ENCODE measurements around the gene ENHO. TPM values are rescaled to one million over a fixed set of nuclear protein-coding genes. Genes with fewer than 3 reads are reported as not detected.
"Not testable (repeated sequence)": the region's sequence is repeated elsewhere in the genome, so short reads cannot be mapped to it uniquely, and the experiment has no call there.

ENHO gene
- total RNA-seq, 1 experiment from 2014 or later, result 10.4 TPM

DNA sequence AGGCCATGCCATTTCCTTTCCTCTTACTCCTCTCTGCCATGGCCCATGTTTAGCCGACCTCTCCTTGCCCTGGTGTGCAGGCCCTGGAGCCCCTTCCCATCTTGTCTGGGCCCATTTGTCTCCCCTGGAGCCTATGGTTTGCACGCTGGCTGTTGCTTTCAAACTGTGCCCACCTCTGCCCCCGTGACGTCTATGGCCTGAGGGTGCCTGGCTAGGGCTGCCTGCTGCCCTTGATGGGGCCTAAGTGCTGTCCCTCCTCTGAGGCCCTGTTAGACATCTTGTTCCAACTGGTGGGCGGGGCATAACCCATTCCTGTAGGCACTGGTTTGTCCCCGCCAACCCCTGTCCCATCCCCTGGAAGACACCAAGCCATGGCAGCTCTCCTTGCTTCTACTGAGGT lies 22.7 kb upstream of the ENHO start:
- no peak for DNase-seq (ENCODE audit: low spot score)

GRCh38 chr9:34544035-34544434 lies 21.2 kb upstream of the ENHO start:
- in situ Hi-C loops (cut with HindIII; ENCODE audit: low sequenced_read_pairs), result no loop called here
- DNase-seq (ENCODE audit: low spot score), result no peak

More for the DNA sequence above, 22.7 kb upstream of the ENHO start:
- in situ Hi-C loops (cut with HindIII; ENCODE audit: low sequenced_read_pairs), result no loop called here

GRCh38 chr9:34541540-34541939 lies 18.8 kb upstream of the ENHO start:
- DNase-seq (ENCODE audit: low spot score), result no peak
- in situ Hi-C loops (cut with HindIII; ENCODE audit: low sequenced_read_pairs), result no loop called here

DNA sequence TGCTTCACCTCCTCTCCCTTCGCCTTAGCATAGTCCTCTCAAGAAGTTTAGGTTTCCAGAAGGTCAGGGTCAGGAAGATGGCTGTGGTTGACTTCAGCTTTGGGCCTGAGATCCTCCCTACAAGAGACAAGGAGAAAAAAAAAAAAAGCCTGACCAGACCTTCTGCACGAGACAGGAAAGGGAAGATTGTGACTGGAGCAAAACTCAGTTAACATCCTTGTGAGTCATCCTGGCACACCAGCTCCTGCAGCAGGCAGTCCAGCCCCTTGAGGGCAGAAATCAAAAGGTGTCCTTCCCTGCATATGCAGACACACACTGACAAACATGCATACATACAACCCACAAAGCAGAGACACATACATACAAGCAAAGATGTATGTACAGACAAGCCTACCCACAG lies 18.0 kb upstream of the ENHO start:
- DNase-seq (ENCODE audit: low spot score), result no peak
- in situ Hi-C loops (cut with HindIII; ENCODE audit: low sequenced_read_pairs), result no loop called here

- in situ Hi-C loops (cut with HindIII; ENCODE audit: low sequenced_read_pairs), result no loop called here
- no peak for DNase-seq (ENCODE audit: low spot score)
Measured at GRCh38 chr9:34536685-34537084, 13.9 kb upstream of the ENHO start.

- DNase-seq (ENCODE audit: low spot score); in situ Hi-C loops (cut with HindIII; ENCODE audit: low sequenced_read_pairs): not testable (repeated sequence)
Measured at GRCh38 chr9:34532041-34532440, 9.3 kb upstream of the ENHO start.

DNA sequence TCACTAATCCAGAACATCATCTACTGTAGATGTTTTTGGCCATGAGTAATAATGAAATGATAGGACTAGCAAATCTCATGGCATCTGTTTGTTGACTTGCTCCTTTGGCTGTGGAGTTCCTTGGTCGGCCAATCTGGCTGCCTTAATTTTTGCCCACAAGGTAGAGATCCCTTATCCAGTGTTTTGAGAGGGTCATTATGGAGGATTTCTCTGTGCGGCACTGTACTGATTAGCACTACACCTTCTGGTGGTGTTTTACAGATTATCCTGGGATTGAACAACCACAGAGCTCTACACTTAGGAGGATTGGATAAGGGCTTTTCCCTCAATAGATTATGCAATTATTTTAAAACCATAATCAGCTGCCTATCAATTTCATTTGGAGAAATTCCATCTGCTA lies 3.2 kb upstream of the ENHO start:
- in situ Hi-C loops (cut with HindIII; ENCODE audit: low sequenced_read_pairs), result no loop called here
- DNase-seq (ENCODE audit: low spot score), result no peak

- in situ Hi-C loops (cut with HindIII; ENCODE audit: low sequenced_read_pairs), result no loop called here
- DNase-seq (ENCODE audit: low spot score), result no peak
Measured at GRCh38 chr9:34524349-34524748, 1.6 kb upstream of the ENHO start.

DNA sequence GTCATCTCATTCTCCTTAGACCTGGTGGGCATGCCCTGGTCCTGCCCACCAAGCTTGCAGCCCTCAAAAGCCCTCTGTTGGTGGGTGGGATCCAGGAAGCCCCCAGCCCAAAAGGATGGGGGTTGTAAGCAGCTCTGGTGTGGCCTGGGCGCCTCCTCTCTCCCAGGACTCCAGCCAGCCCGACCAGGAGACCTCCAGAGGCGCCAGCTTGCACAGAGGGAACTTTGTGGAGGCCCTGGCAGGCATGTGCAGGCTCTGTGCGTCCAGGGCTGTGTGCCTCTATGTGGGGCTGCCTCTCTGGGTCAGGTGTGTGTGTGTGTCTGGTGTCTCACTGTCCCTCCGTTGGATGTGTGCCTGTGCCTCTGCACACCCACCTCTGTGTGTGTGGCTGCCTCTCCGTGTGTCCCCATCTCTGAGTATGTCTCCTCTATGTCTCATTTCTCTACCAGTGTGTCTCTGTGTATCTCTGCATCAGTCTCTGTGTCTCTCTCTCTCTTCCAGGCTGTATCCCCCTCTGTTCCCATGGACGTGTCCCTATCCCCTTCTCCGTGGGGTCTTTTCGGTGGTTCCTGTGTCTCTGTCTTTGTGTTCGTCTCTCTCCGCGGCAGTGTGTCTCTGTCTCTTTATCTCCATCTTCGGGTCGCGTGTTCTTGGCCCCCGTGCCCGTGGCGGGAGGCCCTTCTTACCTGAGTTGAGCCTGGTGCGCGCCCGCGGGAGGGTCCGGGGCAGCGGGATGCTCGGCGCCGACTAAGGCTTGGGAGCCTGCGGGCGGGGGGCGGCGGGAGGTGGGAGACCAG lies 501 bp downstream of the ENHO start:
- in situ Hi-C loops (cut with HindIII; ENCODE audit: low sequenced_read_pairs), result no loop called here
- DNase-seq (ENCODE audit: low spot score), result peak; percentile 46

GRCh38 chr9:34521406-34522045 lies 1.3 kb downstream of the ENHO start:
- no peak for DNase-seq (ENCODE audit: low spot score)
- in situ Hi-C loops (cut with HindIII; ENCODE audit: low sequenced_read_pairs), result no loop called here

DNA sequence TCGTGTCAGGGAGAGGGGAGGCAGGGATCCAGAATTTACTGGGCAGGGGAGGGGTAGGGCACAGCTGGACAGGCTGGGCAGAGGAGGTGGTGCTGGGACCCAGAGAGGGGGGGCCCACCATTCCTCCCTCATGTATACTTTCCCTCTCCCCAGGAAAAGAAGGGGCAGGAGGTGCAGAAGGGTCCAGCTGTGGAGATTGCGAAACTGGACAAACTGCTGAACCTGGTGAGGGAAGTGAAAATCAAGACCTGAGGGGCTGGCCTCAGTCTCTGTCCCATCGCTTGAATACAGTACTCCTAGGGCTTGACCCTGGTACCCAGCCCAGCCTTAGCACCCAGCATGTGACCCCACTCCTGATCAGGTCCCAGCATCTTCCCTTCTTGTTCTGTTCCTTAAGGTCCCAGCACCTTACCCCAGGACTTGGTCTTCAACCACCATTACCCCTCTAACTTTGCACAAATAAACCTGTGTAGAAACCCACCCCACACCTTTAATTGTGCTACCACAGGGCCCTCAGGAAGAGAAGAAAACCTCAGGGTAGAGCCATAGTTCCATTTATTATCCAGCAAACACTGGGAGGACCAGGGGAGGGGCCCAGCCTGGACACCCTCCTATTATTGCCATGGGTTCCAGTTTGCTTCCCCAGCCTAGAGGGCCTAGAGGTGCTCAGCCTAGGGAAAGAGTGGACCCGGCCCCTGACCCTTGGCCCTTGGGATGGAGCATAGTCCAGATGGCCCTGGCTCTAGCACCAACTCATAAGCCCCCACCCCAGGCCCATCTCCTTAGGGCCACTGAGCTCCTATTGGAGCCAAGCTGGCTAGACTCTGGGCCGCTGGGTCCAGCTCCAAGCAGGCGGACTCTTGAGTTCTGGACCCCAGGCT lies 2.0 kb downstream of the ENHO start:
- in situ Hi-C loops (cut with HindIII; ENCODE audit: low sequenced_read_pairs), result no loop called here
- DNase-seq (ENCODE audit: low spot score), result no peak

DNA sequence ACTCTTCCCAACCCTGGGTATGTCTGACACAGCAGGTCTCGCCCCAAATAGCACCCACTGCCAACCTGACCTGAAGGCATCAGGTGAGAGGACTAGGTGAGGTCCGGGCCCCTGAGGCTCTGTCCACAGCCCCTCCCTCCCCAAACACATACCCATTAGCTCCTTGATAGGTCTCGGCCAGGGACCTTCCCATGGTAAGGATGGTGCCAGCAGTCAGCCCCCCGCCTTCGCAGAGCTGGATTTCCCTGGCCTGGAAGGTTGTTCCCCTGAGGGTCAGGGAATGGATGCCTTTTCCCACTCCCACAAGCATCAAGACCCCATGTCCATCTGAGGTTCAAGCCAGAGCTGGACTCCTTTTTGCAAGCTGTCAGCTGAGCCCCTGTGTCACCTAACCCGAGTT lies 2.7 kb downstream of the ENHO start:
- DNase-seq (ENCODE audit: low spot score), result no peak
- in situ Hi-C loops (cut with HindIII; ENCODE audit: low sequenced_read_pairs), result no loop called here

DNA sequence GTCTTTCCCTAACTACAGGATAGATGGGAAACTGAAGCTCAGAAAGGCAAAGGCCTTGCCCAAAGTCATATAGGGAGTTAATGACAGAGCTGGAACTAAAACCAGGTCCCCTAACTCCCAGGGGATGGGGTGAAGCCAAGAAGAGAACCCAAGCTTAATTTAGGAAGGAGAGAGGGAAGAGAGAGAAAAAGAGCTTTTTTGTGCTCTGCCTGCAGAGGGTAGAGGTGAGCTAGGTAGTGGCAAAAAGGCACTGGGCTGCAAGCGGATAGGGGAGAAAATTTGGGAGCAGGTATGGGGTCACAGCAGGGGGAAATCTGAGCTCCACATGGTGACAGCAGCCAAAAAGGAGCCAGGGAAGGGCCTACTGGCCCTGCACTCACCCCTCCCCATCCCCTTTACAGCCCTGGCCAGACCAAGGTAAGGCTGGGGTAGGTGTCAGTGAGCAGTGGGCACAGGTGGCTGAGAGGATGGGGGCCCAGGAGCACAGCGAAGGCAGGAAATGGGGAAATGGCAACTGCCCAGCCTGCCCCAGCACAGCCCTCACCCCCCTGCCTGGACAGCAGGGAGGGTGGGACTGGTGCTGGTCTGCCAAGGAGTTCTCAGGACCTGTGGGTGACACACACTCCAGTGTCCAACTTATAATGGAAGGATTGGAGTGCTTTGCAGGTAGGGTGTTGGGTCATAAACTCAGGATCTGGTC lies 3.3 kb downstream of the ENHO start:
- in situ Hi-C loops (cut with HindIII; ENCODE audit: low sequenced_read_pairs), result loop anchor here (10.0 kb wide), 1 partner anchor 55 kb away; no protein-coding TSS in a partner anchor
- DNase-seq (ENCODE audit: low spot score), result no peak

DNA sequence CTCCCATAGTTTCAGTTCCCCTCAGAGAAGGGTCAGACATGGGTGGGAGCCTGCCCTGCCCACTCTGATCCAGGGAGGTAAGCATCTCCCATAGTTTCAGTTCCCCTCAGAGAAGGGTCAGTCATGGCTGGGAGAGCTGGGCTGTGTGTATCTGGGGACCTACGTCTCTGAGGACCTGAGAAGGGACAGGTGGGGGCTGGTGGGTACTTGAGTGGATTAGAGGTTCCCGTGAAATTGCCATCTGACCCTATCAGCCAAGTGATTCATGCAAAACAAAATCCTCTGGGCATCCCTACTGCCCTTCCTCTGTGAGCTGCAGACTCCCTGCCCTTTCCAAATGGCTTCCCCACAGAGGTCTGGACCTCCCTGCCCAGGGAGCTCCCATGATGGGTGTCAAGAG lies 3.9 kb downstream of the ENHO start:
- no peak for DNase-seq (ENCODE audit: low spot score)
- in situ Hi-C loops (cut with HindIII; ENCODE audit: low sequenced_read_pairs), result loop anchor here (10.0 kb wide), 1 partner anchor 56 kb away; no protein-coding TSS in a partner anchor

- DNase-seq (ENCODE audit: low spot score), result no peak
- in situ Hi-C loops (cut with HindIII; ENCODE audit: low sequenced_read_pairs), result loop anchor here (10.0 kb wide), 1 partner anchor 57 kb away; no protein-coding TSS in a partner anchor
Measured at GRCh38 chr9:34518110-34518616, 4.6 kb downstream of the ENHO start.

GRCh38 chr9:34517185-34517584 lies 5.6 kb downstream of the ENHO start:
- in situ Hi-C loops (cut with HindIII; ENCODE audit: low sequenced_read_pairs), result loop anchor here (10.0 kb wide), 1 partner anchor 58 kb away; no protein-coding TSS in a partner anchor
- no peak for DNase-seq (ENCODE audit: low spot score)

GRCh38 chr9:34515959-34516358 lies 6.8 kb downstream of the ENHO start:
- no peak for DNase-seq (ENCODE audit: low spot score)
- in situ Hi-C loops (cut with HindIII; ENCODE audit: low sequenced_read_pairs), result loop anchor here (10.0 kb wide), 1 partner anchor 59 kb away; no protein-coding TSS in a partner anchor

- in situ Hi-C loops (cut with HindIII; ENCODE audit: low sequenced_read_pairs), result loop anchor here (10.0 kb wide), 1 partner anchor 60 kb away; no protein-coding TSS in a partner anchor
- DNase-seq (ENCODE audit: low spot score), result no peak
Measured at GRCh38 chr9:34514816-34515215, 8.0 kb downstream of the ENHO start.

DNA sequence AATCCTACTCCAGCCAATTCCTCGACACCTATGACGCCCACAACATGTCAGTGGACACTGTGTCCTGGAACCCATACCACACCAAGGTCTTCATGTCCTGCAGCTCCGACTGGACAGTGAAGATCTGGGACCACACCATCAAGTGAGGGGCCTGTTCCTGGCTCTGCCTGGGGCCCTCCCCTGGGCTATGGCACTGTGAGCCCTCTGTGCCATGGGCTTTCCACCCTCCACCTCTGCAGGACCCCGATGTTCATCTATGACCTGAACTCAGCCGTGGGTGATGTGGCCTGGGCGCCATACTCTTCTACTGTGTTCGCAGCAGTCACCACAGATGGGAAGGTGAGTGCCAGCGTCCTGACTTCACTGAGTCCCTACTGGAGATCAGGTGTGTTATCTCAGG lies 8.4 kb downstream of the ENHO start:
- in situ Hi-C loops (cut with HindIII; ENCODE audit: low sequenced_read_pairs), result loop anchor here (10.0 kb wide), 1 partner anchor 60 kb away; no protein-coding TSS in a partner anchor

More for the DNA sequence above, 8.4 kb downstream of the ENHO start:
- DNase-seq (ENCODE audit: low spot score), result no peak

Data from G401 (cell line).